Suppressor macrophage (primary cell): ENCODE measurements around the gene TAPBPL.
"Not testable (repeated sequence)": the region's sequence is repeated elsewhere in the genome, so short reads cannot be mapped to it uniquely, and the experiment has no call there.

Source experiments
- DNase-seq, 4 experiments: peaks; one replicate each; pipeline ENCODE4 v3.0.0-alpha.2; 2020 to 2022

The TAPBPL gene

DNA sequence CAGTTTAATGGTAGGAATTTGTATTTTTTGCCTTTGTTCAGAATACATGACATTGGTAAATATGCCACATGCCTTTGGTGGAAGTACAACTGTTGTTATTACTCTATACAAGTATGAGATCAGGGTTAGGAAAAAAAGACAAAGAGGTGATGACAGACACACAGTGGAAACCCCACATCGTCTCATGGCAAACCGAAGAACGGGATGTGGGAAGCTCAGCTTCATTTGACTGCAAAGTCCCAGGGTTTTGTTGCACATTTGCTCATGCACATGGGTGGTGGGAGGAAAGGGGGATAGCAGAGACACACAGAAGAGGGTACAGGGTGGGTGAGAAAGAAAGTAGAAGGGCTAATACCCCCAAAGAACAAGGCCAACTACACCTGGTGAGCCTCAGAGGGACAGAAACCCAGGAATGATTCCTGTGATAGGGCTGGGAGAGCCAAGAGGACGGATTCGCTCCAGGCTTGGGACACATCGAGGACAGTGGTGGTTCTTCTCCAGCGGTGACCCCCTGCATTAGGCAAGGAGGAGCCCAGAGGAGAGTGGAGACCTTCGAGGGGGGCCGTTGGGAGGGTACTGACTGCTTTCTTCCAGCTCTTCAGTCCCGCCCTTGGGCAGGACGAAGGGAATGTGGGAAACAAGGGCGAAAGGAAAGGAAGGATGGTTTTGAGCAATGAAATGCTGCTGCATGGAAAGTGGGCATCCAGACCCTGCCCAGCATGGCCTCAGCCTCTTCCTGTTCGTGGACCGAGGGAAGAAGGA is 10.6 kb downstream of the TAPBPL start:
- DNase-seq: peak in 3 of 4 experiments; percentile 67 to 83 (median 70)

DNA sequence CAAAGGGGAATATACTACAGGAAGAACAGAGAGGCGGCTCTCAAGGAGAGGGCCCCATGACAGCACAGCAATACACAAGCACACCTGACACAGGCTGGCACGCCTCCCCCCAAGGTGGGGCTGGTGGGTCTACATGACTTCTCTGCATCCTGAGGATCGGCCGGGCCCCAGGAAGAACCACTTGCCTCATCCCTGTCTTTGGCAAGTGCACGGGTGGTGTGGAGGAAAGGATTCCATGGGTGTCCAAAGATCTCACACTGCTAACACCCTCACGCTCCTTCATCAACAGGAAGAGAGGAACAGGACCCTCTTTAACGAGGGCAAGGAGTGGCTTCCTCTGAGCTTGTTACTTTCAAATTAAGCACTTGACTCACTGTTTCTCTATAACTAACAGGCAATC is 11.4 kb downstream of the TAPBPL start:
- DNase-seq: no peak

DNA sequence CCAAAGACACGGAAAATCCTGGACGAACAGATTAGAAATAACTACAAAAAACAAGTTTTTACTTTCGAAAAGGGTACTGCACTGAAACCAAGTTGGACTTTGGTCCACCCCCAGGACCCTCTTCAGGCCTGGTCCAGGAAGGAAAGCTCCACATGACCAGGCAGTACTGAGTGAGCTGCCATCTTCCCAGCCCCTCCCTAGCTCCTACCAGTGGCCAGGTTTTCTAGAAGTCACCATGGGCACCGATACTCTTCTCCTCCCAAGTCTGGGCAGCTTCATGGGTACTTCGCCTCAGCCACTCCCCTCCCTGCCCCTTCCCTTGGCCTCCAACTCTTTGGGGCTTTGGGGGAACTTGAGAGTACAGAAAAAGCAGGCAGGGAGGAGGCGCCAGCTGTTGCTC is 12.0 kb downstream of the TAPBPL start:
- DNase-seq: no peak

DNA sequence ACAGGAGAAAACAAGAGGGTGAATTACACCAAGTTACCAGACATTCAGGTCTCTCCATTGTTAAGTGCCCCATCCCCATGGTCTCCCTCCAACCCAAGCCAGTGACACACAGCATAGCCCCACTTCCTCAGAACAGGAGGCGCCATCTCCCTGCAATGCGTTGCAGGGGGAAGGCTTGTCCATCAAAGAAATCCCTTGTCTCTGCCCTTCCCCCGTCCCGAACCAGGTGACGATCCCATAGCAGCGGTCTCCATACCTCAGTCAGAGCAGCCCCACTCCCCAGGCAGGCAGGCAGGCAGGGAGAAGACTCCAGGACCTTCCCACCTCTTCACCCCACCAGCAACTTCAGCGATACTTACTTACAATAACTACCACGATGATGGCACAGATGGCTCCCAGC is 12.7 kb downstream of the TAPBPL start:
- no peak for DNase-seq

DNA sequence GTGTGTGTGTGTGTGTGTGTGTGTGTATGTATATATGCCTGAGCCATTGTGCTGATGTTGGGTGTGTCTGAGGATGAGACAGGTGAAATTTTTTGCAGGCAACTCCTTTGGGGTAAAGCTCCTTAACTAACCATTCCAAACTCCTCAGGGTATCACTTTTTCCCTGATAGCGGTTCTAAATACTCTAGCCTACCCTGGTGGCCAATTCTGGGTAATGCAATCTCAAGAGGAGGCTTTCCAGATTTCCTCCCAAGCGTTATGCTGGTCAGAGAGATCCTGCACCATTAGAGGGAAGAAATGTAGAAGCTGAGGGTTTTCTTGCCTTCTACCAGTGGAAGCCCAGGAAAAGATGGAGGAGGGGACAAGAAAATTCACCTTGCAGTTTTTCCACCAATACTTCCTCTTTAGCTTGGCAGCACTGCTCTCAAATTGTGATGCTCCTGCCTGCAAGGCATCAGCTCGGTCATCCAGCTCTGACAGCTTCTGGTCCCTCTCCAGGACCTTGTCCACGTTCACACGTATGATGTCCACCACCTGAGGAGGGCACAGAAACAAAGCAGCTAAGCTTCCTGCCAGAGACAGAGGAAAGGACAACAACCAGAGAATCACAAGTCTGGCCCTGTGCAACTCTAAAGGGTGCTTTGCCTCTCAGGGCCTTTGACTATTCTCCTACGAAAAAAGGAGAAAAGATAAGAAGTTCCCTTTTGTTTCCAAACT is 13.8 kb downstream of the TAPBPL start:
- peak; percentile 73 to 83 (median 78) for DNase-seq

DNA sequence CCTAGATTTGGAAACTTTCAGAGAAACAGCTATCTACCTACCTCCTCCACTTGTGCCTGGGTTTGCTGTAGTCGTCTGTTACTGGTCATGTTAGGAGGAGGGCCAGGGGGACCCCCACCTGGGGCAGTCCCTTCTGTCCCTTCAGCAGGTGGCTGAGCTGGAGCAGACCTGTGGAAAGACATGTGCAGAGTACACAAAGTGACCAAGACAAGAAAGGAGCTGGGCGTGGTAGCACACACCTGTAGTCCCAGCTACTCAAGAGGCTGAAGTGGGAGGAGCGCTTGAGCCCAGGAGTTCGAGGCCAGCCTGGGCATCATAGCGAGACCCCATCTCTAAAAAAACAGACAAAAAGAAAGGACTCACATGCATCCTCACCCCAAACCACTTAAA is 14.3 kb downstream of the TAPBPL start:
- DNase-seq: no peak

DNA sequence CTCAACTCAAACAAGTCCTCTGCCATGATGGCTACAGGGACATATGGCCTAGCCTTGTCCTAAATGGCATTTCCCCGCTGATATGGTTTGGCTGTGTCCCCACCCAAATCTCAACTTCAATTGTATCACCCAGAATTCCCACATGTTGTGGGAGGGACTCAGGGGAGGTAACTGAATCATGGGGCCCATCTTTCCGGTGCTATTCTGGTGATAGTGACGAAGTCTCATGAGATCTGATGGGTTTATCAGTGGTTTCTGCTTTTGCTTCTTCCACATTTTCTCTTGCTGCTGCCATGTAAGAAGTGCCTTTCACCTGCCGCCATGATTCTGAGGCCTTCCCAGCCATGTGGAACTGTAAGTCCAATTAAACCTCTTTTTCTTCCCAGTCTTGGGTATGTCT is 14.9 kb downstream of the TAPBPL start:
- DNase-seq: peak in 1 of 4 experiments; percentile 20

DNA sequence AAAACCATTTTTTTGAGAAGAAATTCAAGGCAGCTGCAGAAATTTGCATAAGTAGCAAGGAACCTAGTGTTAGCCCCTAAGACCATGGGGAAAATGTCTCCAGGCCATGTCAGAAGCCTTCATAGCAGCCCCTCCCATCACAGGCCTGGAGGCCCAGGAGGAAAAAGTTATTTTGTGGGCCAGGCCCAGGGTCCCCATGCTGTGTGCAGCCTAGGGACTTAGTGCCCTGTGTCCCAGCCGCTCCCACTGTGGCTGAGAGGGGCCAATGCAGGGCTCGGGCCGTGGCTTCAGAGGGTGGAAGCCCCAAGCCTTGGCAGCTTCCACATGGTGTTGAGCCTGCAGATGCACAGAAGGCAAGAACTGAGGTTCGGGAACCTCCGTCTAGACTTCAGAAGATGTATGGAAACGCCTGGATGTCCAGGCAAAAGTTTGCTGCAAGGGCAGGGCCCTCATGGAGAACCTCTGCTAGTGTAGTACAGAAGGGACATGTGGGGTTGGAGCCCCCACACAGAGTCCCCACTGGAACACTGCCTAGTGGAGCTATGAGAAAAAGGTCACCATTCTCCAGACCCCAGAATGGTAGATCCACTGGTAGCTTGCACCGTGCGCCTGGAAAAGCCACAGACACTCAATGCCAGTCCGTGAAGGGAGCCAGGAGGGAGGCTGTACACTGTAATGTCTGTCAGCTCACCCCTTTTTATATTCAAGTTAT is 15.9 kb downstream of the TAPBPL start:
- DNase-seq: not testable (repeated sequence)

DNA sequence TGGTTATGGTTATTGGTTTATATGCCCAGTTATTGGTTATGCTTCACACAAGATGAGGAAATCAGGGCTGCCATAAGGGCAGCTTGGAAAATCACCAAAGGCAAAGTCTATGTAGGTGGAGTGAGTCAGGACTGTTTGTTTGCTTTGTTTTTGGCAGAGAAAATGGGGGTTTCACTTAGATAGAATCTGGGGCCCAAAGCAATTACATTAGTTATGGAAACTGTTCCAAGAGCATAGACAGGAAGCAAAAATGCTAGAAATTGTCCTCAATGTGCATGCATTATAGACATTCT is 16.4 kb downstream of the TAPBPL start:
- peak in 2 of 4 experiments; percentile 22 to 36 for DNase-seq

DNA sequence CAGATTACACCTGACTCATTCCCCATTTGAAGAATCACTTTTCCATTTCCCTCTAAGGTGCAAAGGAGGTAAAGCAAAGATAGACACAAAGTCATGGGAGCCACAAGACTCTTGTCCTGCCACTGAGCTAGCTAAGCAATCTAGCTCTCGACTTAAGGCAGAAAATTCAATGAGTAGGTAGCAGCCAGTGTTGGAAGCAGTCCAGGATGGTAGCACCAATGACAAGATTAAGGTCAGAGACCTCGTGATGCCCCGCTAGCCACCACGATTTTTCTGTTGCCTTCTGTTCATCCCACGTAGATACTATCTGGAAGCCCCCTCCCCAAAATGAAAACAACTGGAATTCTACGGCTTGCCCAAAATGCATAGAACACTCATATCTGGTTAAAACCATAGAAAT is 17.2 kb downstream of the TAPBPL start:
- no peak for DNase-seq

DNA sequence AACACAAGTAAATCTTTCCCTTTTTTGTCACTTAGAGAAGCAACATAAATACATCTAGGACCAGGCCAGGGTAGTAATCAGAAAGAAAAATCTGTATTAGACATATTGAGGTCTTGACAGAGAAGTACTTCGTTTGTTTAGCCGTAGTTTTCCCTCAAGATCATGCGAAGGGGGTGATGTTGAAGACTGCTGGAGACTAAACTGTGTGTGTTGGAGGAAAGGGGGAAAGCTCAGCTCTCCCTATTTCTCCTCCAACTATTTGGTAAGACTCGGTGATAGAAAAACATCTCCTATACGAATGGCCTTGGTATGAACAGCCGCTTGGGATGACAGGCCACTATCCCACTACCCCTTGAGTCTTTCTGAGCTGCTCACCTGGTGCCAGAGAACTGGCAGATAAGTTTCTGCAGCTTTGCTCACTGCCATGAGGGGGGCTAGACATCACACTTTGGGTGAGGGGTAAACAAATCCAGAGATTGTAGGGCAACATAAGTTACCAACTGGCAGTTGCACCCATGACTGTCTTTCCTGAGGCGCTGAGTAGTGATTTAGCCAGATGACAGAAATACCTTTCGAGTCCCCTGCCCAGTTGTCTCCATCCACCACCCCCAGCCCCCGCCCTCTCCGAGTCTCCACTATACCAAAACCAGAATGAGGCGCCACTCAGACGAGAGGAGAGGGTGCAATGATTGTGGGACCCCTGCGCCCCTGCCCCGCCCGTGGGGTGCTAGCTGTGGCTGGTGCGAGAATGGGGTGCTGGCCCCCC is 17.9 kb downstream of the TAPBPL start:
- no peak for DNase-seq

DNA sequence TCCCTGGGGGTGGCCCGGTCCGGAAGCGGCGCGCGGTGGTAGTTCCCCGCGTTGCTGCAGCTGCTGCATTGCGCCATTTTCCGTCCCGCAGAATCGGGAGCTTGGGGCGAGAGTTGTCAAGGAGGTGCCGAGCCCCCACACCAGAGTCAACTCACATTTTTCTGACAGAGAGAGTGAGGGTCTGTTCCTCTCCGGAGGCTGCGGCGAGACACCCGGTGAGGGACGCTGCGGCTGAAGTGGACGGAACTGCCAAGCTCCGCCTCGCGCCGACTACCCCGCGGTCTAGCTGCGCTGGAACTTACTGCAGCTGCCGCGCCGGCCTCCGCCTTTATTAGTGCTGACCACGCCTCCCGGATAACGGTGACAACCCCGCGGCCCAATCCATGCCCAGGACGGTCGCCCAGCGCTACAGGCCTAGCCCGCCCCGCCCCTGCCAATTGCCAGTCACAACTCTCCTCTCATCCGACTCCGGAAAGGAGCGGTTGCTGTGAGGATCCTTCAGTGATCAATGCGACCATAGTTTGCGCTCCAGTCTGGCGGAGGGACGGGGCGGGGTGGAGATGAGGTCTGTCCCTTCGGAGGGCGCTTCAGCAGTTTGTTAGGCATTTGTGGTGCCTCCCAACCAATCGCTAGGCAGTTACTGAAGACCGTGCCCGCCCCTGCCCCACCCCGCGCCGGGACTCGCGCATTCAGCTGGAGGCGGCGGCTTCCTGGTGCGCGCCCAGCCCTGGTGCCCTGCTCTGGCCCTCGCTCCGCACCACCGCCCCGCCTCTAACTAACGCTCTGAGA is 18.7 kb downstream of the TAPBPL start, which contains the start of gene VAMP1:
VAMP1 (minus strand) TSS at position 303 of the 789 bp plus-strand sequence; CDS start at position 157, 146 bp downstream.
- DNase-seq: peak; percentile 97 to 98 (median 98)

DNA sequence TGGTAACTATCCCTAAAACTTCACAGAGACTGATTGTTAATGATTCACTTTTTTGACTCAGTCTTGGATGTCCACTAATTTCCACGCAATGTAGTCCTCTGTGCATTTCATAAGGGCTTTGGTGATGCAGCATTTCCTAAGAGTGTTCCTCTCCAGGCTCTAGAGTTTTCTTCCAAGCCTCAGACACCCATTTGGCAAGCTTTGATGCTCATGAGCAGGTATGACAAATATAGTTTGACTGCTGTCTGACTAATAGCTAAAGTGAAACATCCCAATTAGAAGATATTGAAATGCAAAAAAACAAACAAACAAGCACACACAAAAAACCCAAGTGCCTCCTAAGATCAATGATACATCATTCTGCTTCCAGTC is 20.1 kb downstream of the TAPBPL start:
- DNase-seq: peak; percentile 35 to 70 (median 44)

DNA sequence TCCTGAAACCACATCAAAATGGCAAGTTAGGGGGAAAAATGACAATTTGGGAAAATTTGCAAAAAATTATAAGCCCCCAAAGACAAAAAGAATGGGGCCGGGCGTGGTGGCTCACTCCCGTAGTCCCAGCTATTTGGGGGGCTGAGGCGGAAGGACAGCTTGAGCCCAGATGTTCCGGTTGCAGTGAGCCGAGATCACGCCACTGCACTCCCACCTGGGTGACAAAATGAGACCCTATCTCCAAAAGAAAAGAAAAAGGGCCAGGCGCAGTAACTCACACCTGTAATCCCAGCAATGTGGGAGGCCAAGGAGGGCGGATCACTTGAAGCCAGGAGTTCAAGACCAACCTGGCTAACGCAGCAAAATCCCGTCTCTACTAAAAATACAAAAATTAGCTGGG is 20.6 kb downstream of the TAPBPL start:
- no peak for DNase-seq

DNA sequence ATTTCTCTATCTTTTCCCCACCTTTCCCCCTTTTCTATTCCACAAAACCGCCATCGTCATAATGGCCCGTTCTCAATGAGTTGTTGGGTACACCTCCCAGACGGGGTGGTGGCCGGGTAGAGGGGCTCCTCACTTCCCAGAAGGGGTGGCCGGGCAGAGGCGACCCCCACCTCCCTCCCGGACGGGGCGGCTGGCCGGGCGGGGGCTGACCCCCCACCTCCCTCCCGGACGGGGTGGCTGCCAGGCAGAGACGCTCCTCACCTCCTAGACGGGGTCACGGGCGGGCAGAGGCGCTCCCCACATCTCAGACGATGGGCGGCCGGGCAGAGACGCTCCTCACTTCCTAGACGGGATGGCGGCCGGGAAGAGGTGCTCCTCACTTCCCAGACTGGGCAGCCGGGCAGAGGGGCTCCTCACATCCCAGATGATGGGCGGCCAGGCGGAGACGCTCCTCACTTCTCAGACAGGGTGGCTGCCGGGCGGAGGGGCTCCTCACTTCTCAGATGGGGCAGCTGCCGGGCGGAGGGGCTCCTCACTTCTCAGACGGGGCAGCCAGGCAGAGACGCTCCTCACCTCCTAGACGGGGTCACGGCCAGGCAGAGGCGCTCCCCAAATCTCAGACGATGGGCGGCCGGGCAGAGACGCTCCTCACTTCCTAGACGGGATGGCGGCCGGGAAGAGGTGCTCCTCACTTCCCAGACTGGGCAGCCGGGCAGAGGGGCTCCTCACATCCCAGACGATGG is 23.6 kb downstream of the TAPBPL start:
- DNase-seq: not testable (repeated sequence)

DNA sequence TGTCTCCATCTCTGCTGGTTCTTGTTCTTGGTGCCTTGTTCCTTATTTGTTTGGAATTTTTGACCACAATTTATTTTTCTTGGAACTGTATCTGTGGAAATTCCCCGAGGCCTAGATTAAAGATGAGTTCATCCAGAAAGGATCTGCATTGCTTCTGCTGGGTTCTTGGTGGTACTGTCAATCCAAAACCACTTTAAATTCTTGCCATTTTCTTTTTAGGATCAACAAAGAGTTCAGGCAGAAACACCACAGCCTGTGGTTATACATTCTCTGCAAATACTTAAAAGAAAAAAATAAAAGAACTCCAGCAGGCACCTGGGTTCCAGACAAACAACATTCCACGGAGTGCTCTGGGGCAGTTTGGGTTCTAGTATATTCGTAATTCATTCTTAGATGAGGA is 24.6 kb downstream of the TAPBPL start:
- DNase-seq: no peak

DNA sequence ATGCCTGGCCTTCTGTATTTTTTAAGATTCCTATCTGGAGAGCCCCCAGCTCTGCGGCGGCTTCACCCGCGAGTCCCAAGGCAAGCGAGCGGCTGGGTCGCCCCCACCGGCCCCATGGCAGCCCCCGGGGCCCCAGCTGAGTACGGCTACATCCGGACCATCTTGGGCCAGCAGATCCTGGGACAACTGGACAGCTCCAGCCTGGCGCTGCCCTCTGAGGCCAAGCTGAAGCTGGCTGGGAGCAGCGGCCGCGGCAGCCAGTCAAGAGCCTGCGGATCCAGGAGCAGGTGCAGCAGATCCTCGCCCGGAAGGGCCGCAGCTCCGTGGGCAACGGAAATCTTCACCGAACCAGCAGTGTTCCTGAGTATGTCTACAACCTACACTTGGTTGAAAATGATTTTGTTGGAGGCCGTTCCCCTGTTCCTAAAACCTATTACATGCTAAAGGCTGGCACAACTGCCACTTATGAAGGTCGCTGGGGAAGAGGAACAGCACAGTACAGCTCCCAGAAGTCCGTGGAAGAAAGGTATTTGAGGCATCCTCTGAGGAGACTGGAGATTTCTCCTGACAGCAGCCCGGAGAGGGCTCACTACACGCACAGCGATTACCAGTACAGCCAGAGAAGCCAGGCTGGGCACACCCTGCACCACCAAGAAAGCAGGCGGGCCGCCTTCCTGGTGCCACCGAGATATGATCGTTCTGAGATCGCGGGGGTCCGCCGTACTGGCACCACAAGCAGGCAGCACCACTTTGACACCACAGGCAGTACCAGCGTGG is 25.9 kb downstream of the TAPBPL start:
- DNase-seq: not testable (repeated sequence)

DNA sequence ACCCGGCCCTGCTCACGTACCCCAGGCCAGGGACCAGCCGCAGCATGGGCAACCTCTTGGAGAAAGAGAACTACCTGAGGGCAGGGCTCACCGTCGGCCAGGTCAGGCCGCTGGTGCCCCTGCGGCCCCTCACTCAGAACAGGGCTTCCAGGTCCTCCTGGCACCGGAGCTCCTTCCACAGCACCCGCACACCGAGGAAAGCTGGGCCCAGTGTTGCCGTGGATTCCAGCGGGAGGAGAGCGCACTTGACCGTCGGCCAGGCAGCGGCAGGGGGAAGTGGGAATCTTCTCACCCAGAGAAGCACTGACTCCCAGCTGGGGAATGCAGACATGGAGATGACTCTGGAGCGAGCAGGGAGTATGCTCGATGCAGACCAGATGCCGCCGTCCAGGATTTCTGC is 26.6 kb downstream of the TAPBPL start:
- no peak for DNase-seq

DNA sequence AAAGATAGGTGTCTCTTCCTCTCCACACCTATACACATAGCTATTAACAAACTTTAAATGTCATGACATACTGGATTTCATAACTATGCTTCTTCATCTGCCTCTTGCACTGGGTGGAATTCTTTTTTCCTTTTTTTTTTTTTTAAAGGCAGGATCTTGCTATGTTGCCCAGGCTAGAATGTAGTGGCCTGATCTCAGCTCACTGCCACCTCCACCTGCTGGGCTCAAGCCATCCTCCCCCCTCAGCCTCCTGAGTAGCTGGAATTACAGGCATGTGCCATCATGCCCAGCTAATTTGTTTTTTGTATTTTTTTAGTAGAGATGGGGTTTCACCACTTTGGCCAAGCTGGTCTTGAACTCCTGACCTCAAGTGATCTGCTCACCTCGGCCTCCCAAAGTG is 36.4 kb downstream of the TAPBPL start:
- DNase-seq: no peak

DNA sequence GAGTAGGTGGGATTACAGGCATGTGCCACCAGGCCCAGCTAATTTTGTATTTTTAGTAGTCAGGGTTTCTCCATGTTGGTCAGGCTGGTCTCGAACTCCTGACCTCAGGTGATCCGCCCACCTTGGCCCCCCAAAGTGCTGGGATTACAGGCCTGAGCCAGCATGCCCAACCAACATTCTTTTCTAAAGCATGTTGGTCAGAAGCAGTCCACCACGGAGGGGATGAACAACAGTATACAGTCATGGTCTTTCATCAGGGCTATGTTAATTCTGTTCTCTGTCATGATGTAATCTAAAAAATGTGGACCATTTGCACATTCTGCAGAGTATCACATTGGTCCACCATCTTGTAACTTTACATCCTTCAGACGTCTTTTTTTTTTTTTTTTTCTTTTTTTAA is 37.6 kb downstream of the TAPBPL start:
- no peak for DNase-seq
